H9 (cell line): ENCODE results near the gene RRAGD. TPM values are rescaled to one million over a fixed set of nuclear protein-coding genes. Genes with fewer than 3 reads are reported as not detected.

Source experiments
- DNase-seq: peaks from one replicate; pipeline ENCODE4 v3.0.0-alpha.2; 2017
- H2AFZ ChIP-seq: one replicate; pipeline ENCODE4 v1.6.1; 2013; ENCODE audit warnings: mild to moderate bottlenecking, low read length, control low read depth, moderate library complexity
- H2AK5ac ChIP-seq: 2 replicates; pipeline ENCODE4 v1.6.1; 2013; ENCODE audit warnings: low read length, control low read depth, mixed read lengths; ENCODE audit not compliant: insufficient read length
- H2BK120ac ChIP-seq: one replicate; pipeline ENCODE4 v1.6.1; 2013; ENCODE audit warnings: low read depth, mild to moderate bottlenecking, low read length, control low read depth, inconsistent platforms; ENCODE audit not compliant: poor library complexity, severe bottlenecking
- H2BK12ac ChIP-seq: 2 replicates; pipeline ENCODE4 v1.6.1; 2013; ENCODE audit warnings: low read length, control low read depth, mixed read lengths, low read depth; ENCODE audit not compliant: insufficient read length
- H2BK15ac ChIP-seq: 2 replicates; pipeline ENCODE4 v1.6.1; 2013; ENCODE audit warnings: low read depth, low read length, control low read depth
- H2BK20ac ChIP-seq: one replicate; pipeline ENCODE4 v1.6.1; 2013; ENCODE audit warnings: low read depth, mild to moderate bottlenecking, low read length, control low read depth, inconsistent platforms; ENCODE audit not compliant: poor library complexity, severe bottlenecking
- H2BK5ac ChIP-seq: 2 replicates; pipeline ENCODE4 v1.6.1; 2013; ENCODE audit warnings: low read length, control low read depth, mixed read lengths; ENCODE audit not compliant: insufficient read length
- H3K14ac ChIP-seq: 2 replicates; pipeline ENCODE4 v1.6.1; 2013; ENCODE audit warnings: low read length, control low read depth; ENCODE audit not compliant: insufficient read depth
- H3K18ac ChIP-seq: 2 replicates; pipeline ENCODE4 v1.6.1; 2013; ENCODE audit warnings: low read depth, mild to moderate bottlenecking, mixed read lengths, low read length, control low read depth; ENCODE audit not compliant: insufficient read length
- H3K23ac ChIP-seq: 2 replicates; pipeline ENCODE4 v1.6.1; 2013; ENCODE audit warnings: low read length, control low read depth, mixed read lengths, low read depth; ENCODE audit not compliant: insufficient read length
- H3K23me2 ChIP-seq: 2 replicates; pipeline ENCODE4 v1.6.1; 2013; ENCODE audit warnings: low read depth, mild to moderate bottlenecking, mixed read lengths, low read length, control low read depth; ENCODE audit not compliant: insufficient read length, poor library complexity, severe bottlenecking
- H3K27ac ChIP-seq: 2 replicates; pipeline ENCODE4 v1.5.1; 2013; ENCODE audit warnings: low read length, control low read depth, mixed read lengths, low read depth; ENCODE audit not compliant: insufficient read length
- H3K27me3 ChIP-seq: 2 replicates; pipeline ENCODE4 v1.6.1; 2013; ENCODE audit warnings: low read length, control low read depth, inconsistent platforms; ENCODE audit not compliant: insufficient read depth
- H3K4ac ChIP-seq: 2 replicates; pipeline ENCODE4 v1.6.1; 2013; ENCODE audit warnings: low read depth, mild to moderate bottlenecking, control low read depth, inconsistent platforms, low read length, moderate library complexity
- H3K4me1 ChIP-seq: 2 replicates; pipeline ENCODE4 v1.6.1; 2013; ENCODE audit warnings: low read length, control low read depth, inconsistent platforms; ENCODE audit not compliant: insufficient read depth
- H3K4me2 ChIP-seq: 2 replicates; pipeline ENCODE4 v1.6.1; 2013; ENCODE audit warnings: low read length, control low read depth, mixed read lengths; ENCODE audit not compliant: insufficient read length, insufficient read depth
- H3K56ac ChIP-seq: 2 replicates; pipeline ENCODE4 v1.6.1; 2013; ENCODE audit warnings: low read depth, mild to moderate bottlenecking, mixed read lengths, low read length, control low read depth; ENCODE audit not compliant: insufficient read length
- H3K79me1 ChIP-seq: 2 replicates; pipeline ENCODE4 v1.6.1; 2013; ENCODE audit warnings: low read depth, mild to moderate bottlenecking, moderate library complexity, low read length, control low read depth, inconsistent platforms; ENCODE audit not compliant: insufficient read depth, poor library complexity, severe bottlenecking
- H3K79me2 ChIP-seq: 2 replicates; pipeline ENCODE4 v1.6.1; 2013; ENCODE audit warnings: low read length, control low read depth, inconsistent platforms; ENCODE audit not compliant: insufficient read depth
- H3K9ac ChIP-seq: 2 replicates; pipeline ENCODE4 v1.6.1; 2013; ENCODE audit warnings: low read length, control low read depth, mixed read lengths; ENCODE audit not compliant: insufficient read length; ENCODE audit errors: extremely low read depth
- H3K9me3 ChIP-seq: one replicate; pipeline ENCODE4 v1.6.1; 2013; ENCODE audit warnings: low read depth, low read length, inconsistent platforms; ENCODE audit not compliant: control insufficient read depth
- H3T11ph ChIP-seq: one replicate; pipeline ENCODE4 v1.6.1; 2013; ENCODE audit warnings: mild to moderate bottlenecking, low read length, control low read depth, inconsistent platforms
- H4K20me1 ChIP-seq: one replicate; pipeline ENCODE4 v1.6.1; 2013; ENCODE audit not compliant: control insufficient read depth, insufficient read length, insufficient read depth
- H4K5ac ChIP-seq: 2 replicates; pipeline ENCODE4 v1.6.1; 2013; ENCODE audit warnings: low read depth, mild to moderate bottlenecking, mixed read lengths, low read length, control low read depth; ENCODE audit not compliant: insufficient read length
- H4K8ac ChIP-seq: replicated peaks from 2 replicates; pipeline ENCODE4 v1.6.1; 2013; ENCODE audit warnings: low read length, control low read depth, mixed read lengths, low read depth; ENCODE audit not compliant: insufficient read length
- H4K91ac ChIP-seq: 2 replicates; pipeline ENCODE4 v1.6.1; 2013; ENCODE audit warnings: low read depth, mild to moderate bottlenecking, moderate library complexity, mixed read lengths, low read length, control low read depth; ENCODE audit not compliant: insufficient read length
- H3K27ac Mint-ChIP-seq, 3 experiments: 2 replicates in 2 of 3; 3 replicates in 1 of 3; pipeline ENCODE4 v1.8.0; 2020 to 2021; ENCODE audit warnings: mixed read lengths in 3 of 3, mild to moderate bottlenecking in 1 of 3, moderate library complexity in 1 of 3
- H3K27me3 Mint-ChIP-seq: 2 replicates; pipeline ENCODE4 v1.8.0; 2021; ENCODE audit warnings: low read depth, mild to moderate bottlenecking, moderate library complexity, mixed read lengths
- H3K36me3 Mint-ChIP-seq, 3 experiments: 2 replicates in 2 of 3; 3 replicates in 1 of 3; pipeline ENCODE4 v1.8.0; 2020 to 2021; ENCODE audit warnings: low read depth in 3 of 3, mixed read lengths in 3 of 3; ENCODE audit not compliant: insufficient read depth in 1 of 3
- H3K4me1 Mint-ChIP-seq, 2 experiments: 2 replicates each; pipeline ENCODE4 v1.8.0; 2020; ENCODE audit warnings: mixed read lengths in 2 of 2
- H3K4me3 Mint-ChIP-seq, 2 experiments: 2 replicates in 1 of 2; 3 replicates in 1 of 2; pipeline ENCODE4 v1.8.0; 2020 to 2021; ENCODE audit warnings: mild to moderate bottlenecking in 2 of 2, mixed read lengths in 2 of 2, moderate library complexity in 1 of 2
- H3K9me3 Mint-ChIP-seq, 2 experiments: 2 replicates in 1 of 2; 3 replicates in 1 of 2; pipeline ENCODE4 v1.8.0; 2020; ENCODE audit warnings: mild to moderate bottlenecking in 2 of 2, mixed read lengths in 2 of 2, moderate library complexity in 1 of 2
- WGBS: extraction: QIAGEN DNeasy Blood & Tissue Kit; methylation state at CpG from one replicate; pipeline ENCODE4 v1.1.7; 2013; ENCODE audit warnings: missing lambda C conversion rate, low lambda C conversion rate, mixed read lengths; ENCODE audit not compliant: insufficient read length; ENCODE audit errors: extremely low coverage; 5-methylcytosine and 5-hydroxymethylcytosine counted together
- total RNA-seq: library from RNA; stranded (reverse); gene quantifications from 2 replicates; pipeline ENCODE4 v1.2.1, GENCODE V29; 2021
- TF ChIP-seq, protein P1 (sequence below): fragments of 200-600 bp; sonication (generic); conservative IDR thresholded peaks from 3 replicates; pipeline ENCODE4 v1.8.0; 2021; ENCODE audit warnings: antibody characterized with exemption, mild to moderate bottlenecking

Gene RRAGD
- total RNA-seq, 1 experiment from 2014 or later = 10.6 TPM

DNA sequence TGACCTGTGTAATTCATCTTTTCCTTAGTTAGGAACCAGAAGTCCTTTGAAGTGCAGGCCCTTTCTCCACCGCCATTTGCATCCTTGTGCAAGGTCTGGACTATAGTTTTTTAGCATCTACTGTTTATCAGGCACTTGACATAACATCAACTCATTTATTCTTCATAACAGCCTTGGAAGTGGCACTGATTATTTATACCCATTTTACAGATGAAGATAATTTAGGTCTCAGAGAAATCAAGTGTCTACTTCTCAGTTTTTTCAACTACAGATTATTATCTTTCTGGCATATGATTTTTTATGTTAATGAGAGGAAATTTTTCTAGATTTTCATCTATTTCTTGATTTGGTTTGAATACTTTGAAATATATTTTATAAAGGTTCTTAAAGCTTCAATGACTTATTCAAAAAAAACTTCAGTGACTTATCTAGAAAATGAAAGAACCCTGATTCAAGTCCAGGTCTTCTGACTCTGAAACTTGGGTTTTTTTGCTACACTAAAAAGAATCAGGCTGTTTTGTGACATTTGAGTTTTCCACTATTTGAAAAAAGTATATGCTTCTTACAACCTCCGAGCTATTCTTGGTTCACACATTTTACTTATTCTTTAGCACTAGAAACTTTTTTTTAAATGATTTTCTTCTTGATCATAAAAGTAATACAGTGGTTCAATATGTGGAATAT lies 56.4 kb downstream of the RRAGD start:
- H3K4ac ChIP-seq = no peak overlapping the region
- no peak for DNase-seq

More for the DNA sequence above, 56.4 kb downstream of the RRAGD start:
- H4K91ac ChIP-seq = no peak overlapping the region
- peaks cover 13% of the 10 kb centered on the region for H3K27me3 Mint-ChIP-seq
- no peak overlapping the region for H3K56ac ChIP-seq
- no peak overlapping the region for H4K5ac ChIP-seq
- H3K4me1 ChIP-seq = no peaks in the 10 kb centered on the region
- H3K14ac ChIP-seq = no peak overlapping the region
- no peak overlapping the region for H3K4me2 ChIP-seq
- no peak overlapping the region for H2BK12ac ChIP-seq
- TF ChIP-seq, protein P1, sequence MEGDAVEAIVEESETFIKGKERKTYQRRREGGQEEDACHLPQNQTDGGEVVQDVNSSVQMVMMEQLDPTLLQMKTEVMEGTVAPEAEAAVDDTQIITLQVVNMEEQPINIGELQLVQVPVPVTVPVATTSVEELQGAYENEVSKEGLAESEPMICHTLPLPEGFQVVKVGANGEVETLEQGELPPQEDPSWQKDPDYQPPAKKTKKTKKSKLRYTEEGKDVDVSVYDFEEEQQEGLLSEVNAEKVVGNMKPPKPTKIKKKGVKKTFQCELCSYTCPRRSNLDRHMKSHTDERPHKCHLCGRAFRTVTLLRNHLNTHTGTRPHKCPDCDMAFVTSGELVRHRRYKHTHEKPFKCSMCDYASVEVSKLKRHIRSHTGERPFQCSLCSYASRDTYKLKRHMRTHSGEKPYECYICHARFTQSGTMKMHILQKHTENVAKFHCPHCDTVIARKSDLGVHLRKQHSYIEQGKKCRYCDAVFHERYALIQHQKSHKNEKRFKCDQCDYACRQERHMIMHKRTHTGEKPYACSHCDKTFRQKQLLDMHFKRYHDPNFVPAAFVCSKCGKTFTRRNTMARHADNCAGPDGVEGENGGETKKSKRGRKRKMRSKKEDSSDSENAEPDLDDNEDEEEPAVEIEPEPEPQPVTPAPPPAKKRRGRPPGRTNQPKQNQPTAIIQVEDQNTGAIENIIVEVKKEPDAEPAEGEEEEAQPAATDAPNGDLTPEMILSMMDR = no peak
- no peak overlapping the region for H4K8ac ChIP-seq
- no CpG with 5 or more reads among the region's 2 CpGs for WGBS
- H3K9me3 Mint-ChIP-seq = no peaks in the 10 kb centered on the region; a peak in 1 of 5 replicates
- peaks cover 8% of the 10 kb centered on the region for H3K23me2 ChIP-seq
- no peaks in the 10 kb centered on the region for H3K79me2 ChIP-seq
- peaks cover 27 to 31% of the 10 kb centered on the region in 2 experiments for H3K4me1 Mint-ChIP-seq
- no peak overlapping the region for H3K4me3 Mint-ChIP-seq
- no peak overlapping the region for H3K9ac ChIP-seq
- H3K36me3 Mint-ChIP-seq = 0 out of 7 replicates have a peak, but pooled peaks cover 0 to 2% (median 0%) of the 10 kb centered on the region in 3 experiments
- no peaks in the 10 kb centered on the region for H3K79me1 ChIP-seq
- no peak overlapping the region for H3K27ac ChIP-seq
- no peaks in the 10 kb centered on the region for H3K9me3 ChIP-seq
- H3K23ac ChIP-seq = no peak overlapping the region
- no peak overlapping the region for H2BK15ac ChIP-seq
- H3K18ac ChIP-seq = no peak overlapping the region
- H3K27ac Mint-ChIP-seq = no peak overlapping the region
- no peak overlapping the region for H2BK5ac ChIP-seq
- H2BK120ac ChIP-seq = no peak overlapping the region
- no peaks in the 10 kb centered on the region for H3K27me3 ChIP-seq
- no peak overlapping the region for H3T11ph ChIP-seq
- no peak overlapping the region for H2BK20ac ChIP-seq
- no peak overlapping the region for H2AFZ ChIP-seq
- H2AK5ac ChIP-seq = no peak overlapping the region
- H4K20me1 ChIP-seq = no peaks in the 10 kb centered on the region
